Medulla oblongata (tissue), 1 donor: Measurements from ENCODE around the gene FOXP4.

Experiments
- DNase-seq: peaks from one replicate; pipeline ENCODE4 v3.0.0-alpha.2; 2015; ENCODE audit errors: extremely low spot score

FOXP4 gene

GRCh38 chr6:41563060-41563776 lies 17.0 kb downstream of the FOXP4 start:
- DNase-seq, result no peak

DNA sequence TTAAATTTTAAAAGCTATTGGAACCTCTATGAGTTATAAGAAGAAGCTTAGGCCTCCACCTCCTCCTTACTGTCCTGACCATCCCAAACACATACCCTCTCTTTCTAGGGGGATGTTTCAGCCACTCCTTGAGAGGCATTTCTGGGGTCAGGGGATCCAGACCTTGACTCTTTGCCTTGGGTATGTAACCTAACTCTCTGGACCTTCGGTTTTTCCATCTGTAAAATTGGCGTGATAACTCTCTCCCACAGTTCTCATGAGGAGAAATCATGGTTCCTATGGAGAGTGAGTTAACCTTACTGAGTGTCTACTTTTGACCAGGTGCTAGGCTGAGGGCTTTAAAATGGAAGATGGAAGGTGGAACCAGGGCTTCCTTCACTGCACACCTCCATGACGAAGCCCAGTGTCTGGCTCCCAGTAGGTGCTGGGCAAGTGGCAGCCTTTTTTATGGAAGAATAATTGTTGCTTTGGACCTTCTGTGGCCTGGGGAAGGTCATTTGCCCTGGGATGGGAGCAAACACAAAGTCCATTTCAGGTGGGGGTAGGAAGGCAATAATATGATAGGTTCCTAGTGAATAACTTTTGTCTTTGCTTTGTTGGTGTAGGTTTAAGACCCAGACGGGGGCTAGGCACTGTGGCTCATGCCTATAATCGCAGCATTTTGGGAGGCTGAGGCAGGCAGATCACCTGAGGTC lies 18.4 kb downstream of the FOXP4 start:
- DNase-seq, result no peak

DNA sequence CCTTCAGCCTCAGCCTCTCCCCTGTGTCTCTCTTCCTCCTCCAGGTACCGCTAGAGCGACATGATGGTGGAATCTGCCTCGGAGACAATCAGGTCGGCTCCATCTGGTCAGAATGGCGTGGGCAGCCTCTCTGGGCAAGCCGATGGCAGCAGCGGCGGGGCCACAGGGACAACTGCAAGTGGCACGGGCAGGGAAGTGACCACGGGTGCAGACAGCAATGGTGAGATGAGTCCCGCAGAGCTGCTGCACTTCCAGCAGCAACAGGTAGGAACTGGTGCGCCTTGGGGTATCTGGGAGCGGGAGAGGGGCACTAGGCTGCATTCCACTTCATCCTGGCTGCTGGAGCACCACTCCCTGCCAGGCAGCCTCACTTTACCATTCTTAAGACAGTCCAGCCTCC lies 19.5 kb downstream of the FOXP4 start:
- DNase-seq, result no peak

DNA sequence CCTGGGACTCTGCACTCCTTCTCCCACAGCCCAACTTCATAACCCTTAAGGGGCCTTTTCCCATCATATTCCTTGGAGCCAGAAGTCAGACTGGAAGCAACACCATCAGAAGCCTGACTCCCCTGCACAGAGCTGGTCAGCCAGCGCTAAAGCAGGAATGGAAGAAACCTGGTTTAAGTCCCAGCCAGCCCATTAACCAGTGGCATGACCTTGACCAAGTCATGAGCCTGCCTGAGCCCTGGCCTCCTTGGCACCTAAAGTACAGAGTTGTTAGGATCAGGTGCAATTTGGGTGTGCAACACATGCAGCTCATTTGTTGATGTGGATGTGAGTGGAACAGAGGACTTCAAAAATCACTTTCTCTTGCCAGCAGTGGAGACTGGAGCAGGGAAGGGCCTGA lies 20.8 kb downstream of the FOXP4 start:
- no peak for DNase-seq

DNA sequence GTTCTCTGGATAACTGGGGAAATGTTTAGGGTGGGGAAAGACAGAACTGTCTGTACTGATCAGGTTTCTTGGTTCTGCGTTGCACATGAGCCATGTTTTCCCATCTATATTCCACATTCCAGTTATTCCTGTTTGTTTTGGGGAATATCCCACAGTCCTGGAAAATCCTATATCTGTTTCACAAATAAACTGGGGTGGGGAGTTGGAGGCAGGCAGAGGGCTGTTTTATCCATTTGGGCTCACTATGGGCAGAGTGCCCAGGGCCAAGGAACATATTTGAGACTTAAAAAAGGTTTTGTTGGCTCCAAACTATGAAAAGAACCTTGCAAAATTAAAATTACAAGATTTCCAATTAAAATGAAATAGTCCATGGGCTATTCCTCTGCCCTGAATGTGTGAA lies 21.5 kb downstream of the FOXP4 start:
- no peak for DNase-seq

GRCh38 chr6:41568202-41568584 lies 22.0 kb downstream of the FOXP4 start:
- DNase-seq, result no peak

- DNase-seq, result no peak
Measured at GRCh38 chr6:41568585-41569384, 22.6 kb downstream of the FOXP4 start.

DNA sequence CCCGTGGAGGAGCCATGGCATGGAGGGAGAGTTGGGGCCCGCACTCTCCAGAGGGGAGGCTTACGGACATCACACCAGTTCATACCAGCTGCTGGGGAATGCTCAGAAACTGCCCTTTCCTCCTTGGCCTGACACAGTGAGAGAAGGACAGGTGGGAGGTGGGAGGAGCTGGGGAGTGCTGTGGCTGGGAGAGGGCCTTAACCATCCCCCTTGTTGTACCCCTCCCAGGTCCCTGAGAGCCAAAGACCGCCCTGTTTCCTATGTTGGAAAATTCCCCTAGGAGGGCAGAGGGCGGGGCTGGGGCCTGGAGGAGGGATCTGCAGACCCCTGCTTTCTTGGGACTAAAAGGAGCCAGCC lies 24.1 kb downstream of the FOXP4 start:
- DNase-seq, result no peak

DNA sequence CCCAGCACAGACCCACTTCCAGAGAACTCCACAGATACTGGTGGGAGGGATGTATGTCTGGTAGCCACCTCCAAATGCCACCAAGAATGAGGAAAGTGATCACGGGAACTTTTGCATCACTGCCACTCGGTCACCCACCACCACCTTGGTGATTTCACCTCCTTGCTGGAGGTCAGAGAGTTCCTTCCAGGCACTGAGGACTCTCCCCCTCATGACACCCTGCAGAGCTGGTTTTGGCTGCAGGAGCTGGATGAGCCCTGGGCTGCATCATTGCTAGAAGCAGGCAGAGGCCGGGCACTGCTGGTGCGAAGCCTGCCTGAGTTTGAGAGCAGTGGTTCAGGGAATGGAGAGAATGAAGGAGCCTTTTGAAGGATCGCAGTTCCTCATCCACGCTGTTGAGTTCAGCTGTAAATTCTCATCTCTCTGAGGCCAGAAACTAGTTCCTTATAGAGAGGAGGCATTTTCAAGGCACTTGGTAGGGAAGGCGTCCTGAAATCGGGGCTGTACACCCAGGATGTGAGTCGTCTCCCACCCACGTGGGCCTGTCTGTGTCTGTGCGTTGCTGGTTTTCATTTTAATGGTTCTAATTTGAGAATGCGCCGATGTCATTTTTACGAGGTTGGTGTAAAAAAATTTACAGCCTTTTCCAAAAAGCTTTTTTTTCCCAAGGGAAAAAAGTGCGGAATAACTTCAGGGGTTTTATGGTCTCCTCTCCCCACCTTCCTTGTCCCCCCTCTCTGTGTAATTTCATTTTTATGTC lies 25.0 kb downstream of the FOXP4 start:
- no peak for DNase-seq

- no peak for DNase-seq
Measured at GRCh38 chr6:41572613-41573012, 26.4 kb downstream of the FOXP4 start.

- no peak for DNase-seq
Measured at GRCh38 chr6:41573276-41573675, 27.1 kb downstream of the FOXP4 start.

GRCh38 chr6:41573985-41574384 lies 27.8 kb downstream of the FOXP4 start:
- DNase-seq, result no peak

DNA sequence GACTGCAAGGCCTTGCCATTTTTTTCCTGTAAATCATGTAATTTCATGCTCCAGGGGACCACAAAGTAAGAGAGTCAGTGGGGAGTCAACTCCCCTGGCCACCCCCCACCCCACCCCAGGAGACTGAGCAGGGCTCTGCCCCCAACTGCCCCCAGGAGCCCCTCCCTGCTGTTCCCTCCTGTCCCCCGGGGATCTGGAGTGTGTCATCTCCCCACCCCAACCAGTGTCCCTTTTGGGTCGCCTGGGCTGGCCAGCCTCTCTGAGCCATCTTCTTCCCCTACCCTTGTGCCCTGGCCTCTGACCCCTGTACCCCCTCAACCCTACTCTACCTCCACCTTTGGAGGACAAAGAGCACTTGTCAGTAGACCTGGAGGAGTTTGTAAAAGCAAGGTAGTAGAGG lies 29.4 kb downstream of the FOXP4 start:
- DNase-seq, result no peak

DNA sequence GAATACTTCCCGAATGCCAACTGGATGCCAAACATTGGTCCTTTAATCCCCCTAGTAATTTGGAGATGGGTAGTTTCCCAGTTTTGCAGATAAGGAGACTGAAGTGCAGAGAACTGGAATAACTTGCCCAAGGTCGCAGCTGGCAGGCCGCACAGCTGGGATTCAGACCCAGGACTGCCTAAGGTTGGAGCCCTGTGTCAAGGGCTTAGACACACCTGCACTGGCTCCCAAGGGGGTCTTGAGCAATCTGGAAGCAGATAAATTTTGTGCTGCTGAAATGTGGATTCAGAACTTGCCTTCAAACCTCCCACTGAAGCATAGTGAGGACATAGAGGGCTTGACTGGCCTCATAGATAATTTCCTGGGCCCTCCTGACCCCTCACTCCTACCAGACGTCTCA lies 30.5 kb downstream of the FOXP4 start:
- no peak for DNase-seq

DNA sequence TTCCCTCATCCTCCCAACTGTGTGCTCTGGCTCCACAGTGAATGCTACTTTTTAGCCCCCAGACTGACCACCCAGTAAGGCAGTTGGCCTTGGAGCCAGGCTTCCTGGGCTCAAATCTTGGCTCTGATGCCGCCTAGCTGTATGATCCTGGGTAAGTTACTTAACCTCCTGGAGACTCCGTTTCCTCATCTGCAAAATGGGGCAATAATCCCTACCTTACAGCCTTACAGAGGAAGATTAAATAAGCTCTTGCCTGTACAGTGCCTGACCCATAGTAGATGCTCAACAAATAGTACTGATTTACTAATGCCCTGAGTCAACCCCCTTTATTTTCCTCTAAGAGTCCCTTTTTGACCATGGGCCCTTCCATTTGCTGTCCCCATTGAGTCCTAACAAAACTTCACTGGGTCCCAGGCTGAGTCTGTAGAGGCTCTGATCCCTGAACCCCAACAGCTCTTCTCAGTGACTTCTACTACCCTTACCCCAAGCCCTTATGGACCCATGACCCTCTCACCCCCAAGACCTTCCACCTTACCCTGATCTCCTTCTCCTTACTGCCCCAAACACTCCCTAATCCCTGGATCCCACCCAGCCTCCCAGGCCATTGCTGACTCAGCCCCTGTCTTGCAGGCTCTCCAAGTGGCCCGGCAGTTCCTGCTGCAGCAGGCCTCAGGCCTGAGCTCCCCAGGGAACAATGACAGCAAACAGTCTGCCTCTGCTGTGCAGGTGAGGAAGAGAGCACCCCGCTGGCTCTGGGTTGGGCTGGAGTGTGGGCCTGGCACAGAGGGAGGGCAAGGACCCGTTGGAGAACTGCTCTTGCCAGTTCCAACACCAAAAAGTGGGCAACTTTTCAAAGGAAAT lies 31.4 kb downstream of the FOXP4 start:
- DNase-seq, result no peak

- peak; percentile 61 for DNase-seq
Measured at GRCh38 chr6:41578217-41579087, 32.3 kb downstream of the FOXP4 start.

DNA sequence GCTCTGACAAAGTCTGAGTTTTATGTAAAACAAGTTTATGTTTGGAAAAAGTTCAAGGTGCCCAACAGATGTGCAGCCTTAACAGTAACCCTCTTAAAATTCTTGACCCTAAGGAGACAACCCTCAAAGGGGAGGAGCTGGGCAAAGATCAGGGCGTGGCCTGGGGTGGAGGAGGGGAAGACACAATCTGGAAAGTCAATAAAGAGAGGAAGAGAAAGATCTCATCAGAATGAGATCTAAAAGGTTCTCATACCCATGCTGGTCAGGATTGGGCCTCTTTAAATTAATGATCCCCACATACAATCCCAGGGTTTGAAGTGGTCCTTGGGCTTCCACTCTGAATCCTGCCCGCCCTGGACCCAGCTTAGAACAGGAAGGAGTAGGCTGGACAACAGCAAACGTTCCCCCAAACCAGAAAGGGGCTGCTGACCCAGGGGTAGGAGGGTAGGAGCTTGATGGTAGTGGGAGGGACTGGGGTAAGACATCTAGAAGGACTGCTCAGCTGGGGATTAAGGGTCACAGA lies 33.0 kb downstream of the FOXP4 start:
- no peak for DNase-seq

DNA sequence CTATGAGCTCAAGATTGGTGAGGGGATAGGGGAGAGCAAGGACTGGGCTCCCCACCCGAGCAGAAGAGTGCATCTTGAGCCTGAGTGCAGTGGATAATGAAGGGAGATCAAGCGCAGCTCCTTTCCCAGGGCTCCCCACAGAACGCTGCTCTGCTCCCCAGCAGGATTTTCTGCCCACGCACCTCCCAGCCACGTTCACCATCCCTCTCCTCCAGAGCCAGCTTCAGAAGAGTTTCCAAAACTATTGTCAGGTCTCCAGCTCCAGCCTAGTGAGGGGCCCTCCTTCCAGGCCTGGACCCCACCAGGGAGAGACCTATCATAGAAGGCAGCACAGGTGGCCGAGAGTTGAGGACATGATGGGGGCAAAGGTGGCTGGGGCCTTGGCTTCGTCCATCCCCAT lies 34.5 kb downstream of the FOXP4 start:
- DNase-seq, result no peak

- DNase-seq, result no peak
Measured at GRCh38 chr6:41581381-41581991, 35.3 kb downstream of the FOXP4 start.

DNA sequence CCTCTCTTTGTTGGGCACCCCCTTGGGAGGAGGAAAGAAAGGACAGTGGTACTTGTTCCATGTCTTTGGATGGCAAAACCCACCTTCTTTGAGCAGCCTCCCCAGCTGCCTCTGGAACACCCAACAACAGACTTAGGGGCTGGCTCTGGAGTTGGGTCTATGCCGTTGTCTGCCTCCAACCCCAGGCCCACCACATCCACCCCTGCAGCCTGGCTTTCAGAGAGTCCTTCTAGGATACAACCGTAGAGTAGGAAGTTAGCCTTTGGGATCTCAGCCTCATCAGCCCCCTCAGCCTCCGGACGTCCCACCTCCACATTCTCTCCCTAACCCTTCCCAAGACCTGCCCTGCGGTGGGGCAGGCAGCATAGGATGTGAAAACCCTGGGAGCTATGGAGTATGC lies 36.4 kb downstream of the FOXP4 start:
- no peak for DNase-seq
